ENCODE data around the gene ZSCAN29. TPM values are rescaled to one million over a fixed set of nuclear protein-coding genes. Genes with fewer than 3 reads are reported as not detected.
A peak's percentile ranks its signal among the peaks of the same experiment; 100 is the strongest.

The ZSCAN29 gene
- polyA plus RNA-seq (2013, experiment 1 of 2), result 11.2 TPM
- polyA plus RNA-seq (2013, experiment 2 of 2), result 10.2 TPM

DNA sequence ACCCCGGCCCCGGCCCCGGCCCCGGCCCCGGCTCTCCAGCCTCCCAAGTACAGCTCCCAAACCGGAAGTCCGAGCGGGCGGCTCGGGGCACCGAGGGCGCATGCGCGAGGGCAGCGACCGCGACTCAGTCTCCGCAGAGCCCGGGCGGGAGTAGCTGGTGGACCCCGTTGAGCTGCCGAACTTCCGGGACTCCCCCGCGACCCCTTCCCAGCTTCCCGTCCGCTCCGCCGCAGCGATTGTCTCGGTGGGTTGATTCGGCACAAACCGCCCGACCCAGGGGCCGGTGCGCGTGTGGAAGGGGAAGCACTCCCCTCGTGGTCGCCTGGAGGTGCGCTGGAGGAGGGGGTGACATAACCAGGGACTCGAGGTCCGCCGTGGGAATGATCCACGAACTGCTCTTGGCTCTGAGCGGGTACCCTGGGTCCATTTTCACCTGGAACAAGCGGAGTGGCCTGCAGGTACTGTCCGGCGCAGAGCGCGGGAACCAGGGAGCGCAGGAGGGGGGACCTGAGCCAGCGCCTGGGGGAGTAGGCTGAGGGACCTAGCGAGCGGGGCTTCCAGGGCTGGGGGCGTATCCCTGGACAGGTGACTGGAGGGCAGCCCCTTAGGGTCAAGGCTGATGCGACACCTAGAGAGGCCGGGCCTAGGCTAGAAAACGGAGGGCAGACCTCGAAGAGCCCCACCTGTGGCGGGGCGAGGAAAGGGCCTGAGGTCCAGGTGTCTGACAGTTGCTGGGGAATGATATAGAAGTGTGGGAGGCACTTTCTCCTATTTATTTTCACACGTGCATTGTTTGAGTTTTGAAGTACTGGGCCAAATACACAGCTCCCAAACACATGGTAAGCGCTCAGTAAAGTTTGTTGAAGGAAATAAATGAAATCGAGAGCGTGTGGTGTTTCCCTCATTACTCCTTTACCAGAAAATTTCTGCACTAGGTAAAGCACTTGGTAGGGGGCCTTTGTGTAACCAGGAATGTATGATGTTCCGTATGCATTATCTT, at the start of gene ZSCAN29, which contains the start of gene TUBGCP4:
Gene ZSCAN29 (minus strand): TSS at position 69 of the 1,000 bp plus-strand sequence. CDS start 1,130 bp downstream, outside the sequence.
Gene TUBGCP4 (plus strand): TSS at position 127 of the 1,000 bp plus-strand sequence. CDS start 254 bp downstream, at position 381.
- no peaks in the 10 kb centered on the region for H3K9me3 ChIP-seq (ENCODE audit: control insufficient read depth, low read length)
- under 1% methylated on average over 55 of the region's 66 CpGs for WGBS
- peak within 1 kb of the TSS; percentile 33 for H2BK15ac ChIP-seq (ENCODE audit: low read depth, poor library complexity, severe bottlenecking)
- H3K18ac ChIP-seq (ENCODE audit: low read depth in 1 of 2, low read length in 2 of 2), result peak within 1 kb of the TSS; percentile 83 to 92
- no peak within 1 kb of the TSS for H2BK120ac ChIP-seq (ENCODE audit: low read depth, low read length)
- H3K27ac ChIP-seq (ENCODE audit: low read length, poor library complexity, severe bottlenecking), result no peak within 1 kb of the TSS
- peaks cover 11 to 29% of the 10 kb centered on the region in 2 experiments for H3K36me3 ChIP-seq (ENCODE audit: control insufficient read depth in 1 of 2, insufficient read depth in 2 of 2, low read depth in 1 of 2, low read length in 2 of 2)
- no peak within 1 kb of the TSS for H2BK12ac ChIP-seq (ENCODE audit: low read length in 2 of 2)
- peak within 1 kb of the TSS; percentile 86 for H4K8ac ChIP-seq (ENCODE audit: low read length)
- H3K4me1 ChIP-seq (ENCODE audit: control insufficient read depth, insufficient read depth, low read depth, low read length), result peaks cover 14% of the 10 kb centered on the region
- H4K91ac ChIP-seq (ENCODE audit: low read length), result peak within 1 kb of the TSS; percentile 83
- H3K9ac ChIP-seq (ENCODE audit: low read length), result peak within 1 kb of the TSS; percentile 93
- peak within 1 kb of the TSS; percentile 73 for H2AFZ ChIP-seq (ENCODE audit: low read depth, low read length)
- no peak within 1 kb of the TSS for H2AK5ac ChIP-seq (ENCODE audit: low read length, severe bottlenecking)
- H3K4ac ChIP-seq (ENCODE audit: low read depth in 1 of 2, low read length in 2 of 2), result peak within 1 kb of the TSS in 1 of 2 experiments; percentile 81
- peak within 1 kb of the TSS; percentile 93 for H3K4me2 ChIP-seq (ENCODE audit: low read length, poor library complexity, severe bottlenecking)
- H2BK5ac ChIP-seq (ENCODE audit: low read depth, low read length, poor library complexity, severe bottlenecking), result no peak within 1 kb of the TSS
- H3K23ac ChIP-seq (ENCODE audit: low read length in 2 of 2), result peak within 1 kb of the TSS in 1 of 2 experiments; percentile 85
- no peaks in the 10 kb centered on the region for H3K27me3 ChIP-seq (ENCODE audit: control insufficient read depth in 1 of 2, insufficient read depth in 1 of 2, low read length in 2 of 2)
- peak; percentile 83 for DNase-seq
- H3K79me1 ChIP-seq (replicated peaks; ENCODE audit: low read length, poor library complexity, severe bottlenecking), result peaks cover 32% of the 10 kb centered on the region
- H3K14ac ChIP-seq (ENCODE audit: low read length in 2 of 2), result peak within 1 kb of the TSS in 1 of 2 experiments; percentile 83
- peak within 1 kb of the TSS; percentile 95 to 97 for H3K4me3 ChIP-seq (ENCODE audit: insufficient read depth in 1 of 2, low read depth in 1 of 2, low read length in 2 of 2)

GRCh38 chr15:43420435-43420834, 49.6 kb upstream of the ZSCAN29 start:
- Histone ChIP-seq H3K27me3 (ENCODE audit: control insufficient read depth in 1 of 2, insufficient read depth in 1 of 2, low read length in 2 of 2) (no peaks in the 10 kb centered on the region), H2AK5ac (ENCODE audit: low read length, severe bottlenecking) (no peak overlapping the region), H3K27ac (ENCODE audit: low read length, poor library complexity, severe bottlenecking) (no peak overlapping the region), H2BK5ac (ENCODE audit: low read depth, low read length, poor library complexity, severe bottlenecking) (no peak overlapping the region), H2BK15ac (ENCODE audit: low read depth, poor library complexity, severe bottlenecking) (no peak overlapping the region), H3K18ac (ENCODE audit: low read depth in 1 of 2, low read length in 2 of 2) (no peak overlapping the region), H3K9me3 (ENCODE audit: control insufficient read depth, low read length) (no peaks in the 10 kb centered on the region), H3K4ac (ENCODE audit: low read depth in 1 of 2, low read length in 2 of 2) (no peak overlapping the region), H3K4me2 (ENCODE audit: low read length, poor library complexity, severe bottlenecking) (no peak overlapping the region), H3K4me3 (ENCODE audit: insufficient read depth in 1 of 2, low read depth in 1 of 2, low read length in 2 of 2) (no peak overlapping the region), H3K79me1 (replicated peaks; ENCODE audit: low read length, poor library complexity, severe bottlenecking) (peaks cover 17% of the 10 kb centered on the region), H3K4me1 (ENCODE audit: control insufficient read depth, insufficient read depth, low read depth, low read length) (no peaks in the 10 kb centered on the region), H3K14ac (ENCODE audit: low read length in 2 of 2) (no peak overlapping the region), H2BK120ac (ENCODE audit: low read depth, low read length) (no peak overlapping the region), H3K9ac (ENCODE audit: low read length) (no peak overlapping the region), H3K23ac (ENCODE audit: low read length in 2 of 2) (no peak overlapping the region), H4K91ac (ENCODE audit: low read length) (no peak overlapping the region), H2BK12ac (ENCODE audit: low read length in 2 of 2) (no peak overlapping the region), H3K36me3 (ENCODE audit: control insufficient read depth in 1 of 2, insufficient read depth in 2 of 2, low read depth in 1 of 2, low read length in 2 of 2) (peaks cover 40 to 96% of the 10 kb centered on the region in 2 experiments), H4K8ac (ENCODE audit: low read length) (no peak overlapping the region), H2AFZ (ENCODE audit: low read depth, low read length) (no peak overlapping the region)
- DNase-seq, result no peak
- 96% methylated on average over 10 of the region's 10 CpGs for WGBS

DNA sequence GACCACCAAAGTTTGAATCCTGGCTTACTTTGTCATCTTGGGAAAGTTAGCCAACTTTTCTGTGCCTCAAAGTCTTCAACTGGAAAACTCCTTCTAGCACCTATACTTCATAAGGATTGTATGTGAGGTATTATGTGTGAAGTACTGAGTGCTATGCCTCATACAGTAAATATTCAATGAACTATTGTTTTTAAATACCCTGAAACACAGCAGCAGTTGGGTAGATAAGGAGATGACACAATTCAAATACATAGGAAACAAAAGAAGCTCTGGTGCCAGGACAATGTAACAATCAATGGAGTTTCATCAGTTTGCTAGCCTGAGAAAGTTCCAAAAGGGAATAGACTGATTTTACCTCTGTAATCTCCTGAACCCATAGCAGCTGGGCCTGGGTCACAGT, 43.4 kb upstream of the ZSCAN29 start:
- H2BK120ac ChIP-seq (ENCODE audit: low read depth, low read length), result no peak overlapping the region
- H4K8ac ChIP-seq (ENCODE audit: low read length), result no peak overlapping the region
- no peak overlapping the region for H2AK5ac ChIP-seq (ENCODE audit: low read length, severe bottlenecking)
- no peak overlapping the region for H3K14ac ChIP-seq (ENCODE audit: low read length in 2 of 2)
- H2AFZ ChIP-seq (ENCODE audit: low read depth, low read length), result no peak overlapping the region
- peaks cover 31 to 90% of the 10 kb centered on the region in 2 experiments for H3K36me3 ChIP-seq (ENCODE audit: control insufficient read depth in 1 of 2, insufficient read depth in 2 of 2, low read depth in 1 of 2, low read length in 2 of 2)
- H3K9me3 ChIP-seq (ENCODE audit: control insufficient read depth, low read length), result no peaks in the 10 kb centered on the region
- DNase-seq, result no peak
- H3K9ac ChIP-seq (ENCODE audit: low read length), result no peak overlapping the region
- no peak overlapping the region for H3K27ac ChIP-seq (ENCODE audit: low read length, poor library complexity, severe bottlenecking)
- no peak overlapping the region for H3K4me2 ChIP-seq (ENCODE audit: low read length, poor library complexity, severe bottlenecking)
- H3K4me3 ChIP-seq (ENCODE audit: insufficient read depth in 1 of 2, low read depth in 1 of 2, low read length in 2 of 2), result no peak overlapping the region
- H2BK15ac ChIP-seq (ENCODE audit: low read depth, poor library complexity, severe bottlenecking), result no peak overlapping the region
- H4K91ac ChIP-seq (ENCODE audit: low read length), result no peak overlapping the region
- no peak overlapping the region for H3K4ac ChIP-seq (ENCODE audit: low read depth in 1 of 2, low read length in 2 of 2)
- no peak overlapping the region for H2BK5ac ChIP-seq (ENCODE audit: low read depth, low read length, poor library complexity, severe bottlenecking)
- no peak overlapping the region for H3K18ac ChIP-seq (ENCODE audit: low read depth in 1 of 2, low read length in 2 of 2)
- H3K4me1 ChIP-seq (ENCODE audit: control insufficient read depth, insufficient read depth, low read depth, low read length), result no peaks in the 10 kb centered on the region
- no peak overlapping the region for H2BK12ac ChIP-seq (ENCODE audit: low read length in 2 of 2)
- no peaks in the 10 kb centered on the region for H3K27me3 ChIP-seq (ENCODE audit: control insufficient read depth in 1 of 2, insufficient read depth in 1 of 2, low read length in 2 of 2)
- peaks cover 18% of the 10 kb centered on the region for H3K79me1 ChIP-seq (replicated peaks; ENCODE audit: low read length, poor library complexity, severe bottlenecking)
- no peak overlapping the region for H3K23ac ChIP-seq (ENCODE audit: low read length in 2 of 2)

DNA sequence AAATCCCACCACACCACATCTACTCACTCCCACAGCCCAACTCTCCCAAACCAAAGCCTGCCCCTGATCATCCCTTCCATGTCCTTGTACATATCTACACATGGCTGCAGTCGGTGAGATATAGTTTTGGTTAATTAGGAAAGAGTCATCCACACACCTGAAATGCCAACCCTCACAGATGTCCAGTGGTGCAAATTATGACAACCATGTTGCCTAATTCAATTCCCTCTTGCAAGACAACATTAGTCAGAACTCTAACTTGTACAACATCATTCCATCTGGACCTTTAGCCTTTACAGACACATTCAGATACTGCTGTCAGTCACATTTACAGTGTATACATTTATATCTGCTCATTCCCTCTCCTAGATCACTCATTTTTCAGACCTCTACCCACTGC, 41.3 kb upstream of the ZSCAN29 start:
- no peaks in the 10 kb centered on the region for H3K27me3 ChIP-seq (ENCODE audit: control insufficient read depth in 1 of 2, insufficient read depth in 1 of 2, low read length in 2 of 2)
- DNase-seq, result no peak
- H2BK15ac ChIP-seq (ENCODE audit: low read depth, poor library complexity, severe bottlenecking), result no peak overlapping the region
- peaks cover 41 to 93% of the 10 kb centered on the region in 2 experiments for H3K36me3 ChIP-seq (ENCODE audit: control insufficient read depth in 1 of 2, insufficient read depth in 2 of 2, low read depth in 1 of 2, low read length in 2 of 2)
- H3K23ac ChIP-seq (ENCODE audit: low read length in 2 of 2), result no peak overlapping the region
- H2AFZ ChIP-seq (ENCODE audit: low read depth, low read length), result no peak overlapping the region
- no peak overlapping the region for H3K4me2 ChIP-seq (ENCODE audit: low read length, poor library complexity, severe bottlenecking)
- H3K18ac ChIP-seq (ENCODE audit: low read depth in 1 of 2, low read length in 2 of 2), result no peak overlapping the region
- no peaks in the 10 kb centered on the region for H3K4me1 ChIP-seq (ENCODE audit: control insufficient read depth, insufficient read depth, low read depth, low read length)
- no peaks in the 10 kb centered on the region for H3K9me3 ChIP-seq (ENCODE audit: control insufficient read depth, low read length)
- 87% methylated on average over 1 of the region's 1 CpG for WGBS
- no peak overlapping the region for H3K14ac ChIP-seq (ENCODE audit: low read length in 2 of 2)
- H4K91ac ChIP-seq (ENCODE audit: low read length), result no peak overlapping the region
- H3K4ac ChIP-seq (ENCODE audit: low read depth in 1 of 2, low read length in 2 of 2), result no peak overlapping the region
- no peak overlapping the region for H3K27ac ChIP-seq (ENCODE audit: low read length, poor library complexity, severe bottlenecking)
- no peak overlapping the region for H2BK120ac ChIP-seq (ENCODE audit: low read depth, low read length)
- no peak overlapping the region for H2AK5ac ChIP-seq (ENCODE audit: low read length, severe bottlenecking)
- no peak overlapping the region for H3K9ac ChIP-seq (ENCODE audit: low read length)
- no peak overlapping the region for H4K8ac ChIP-seq (ENCODE audit: low read length)
- no peak overlapping the region for H2BK5ac ChIP-seq (ENCODE audit: low read depth, low read length, poor library complexity, severe bottlenecking)
- H3K79me1 ChIP-seq (replicated peaks; ENCODE audit: low read length, poor library complexity, severe bottlenecking), result peaks cover 20% of the 10 kb centered on the region
- H3K4me3 ChIP-seq (ENCODE audit: insufficient read depth in 1 of 2, low read depth in 1 of 2, low read length in 2 of 2), result no peak overlapping the region
- H2BK12ac ChIP-seq (ENCODE audit: low read length in 2 of 2), result no peak overlapping the region

All from mesenchymal stem cell (in vitro differentiated cells and primary cell).